BLaER1 (cell line): ENCODE results near the gene ZFP3.
"Not testable (repeated sequence)": the region's sequence is repeated elsewhere in the genome, so short reads cannot be mapped to it uniquely, and the experiment has no call there.

ENCODE experiments used
- H3K27ac ChIP-seq: shearing (Covaris generic); formaldehyde crosslinking; 2 replicates; pipeline ENCODE4 v1.8.1; 2022
- H3K27me3 ChIP-seq: shearing (Covaris generic); formaldehyde crosslinking; 2 replicates; pipeline ENCODE4 v1.8.1; 2022
- H3K36me3 ChIP-seq: shearing (Covaris generic); formaldehyde crosslinking; 2 replicates; pipeline ENCODE4 v1.8.1; 2022
- H3K4me1 ChIP-seq: shearing (Covaris generic); formaldehyde crosslinking; 2 replicates; pipeline ENCODE4 v1.8.1; 2022
- H3K4me2 ChIP-seq: shearing (Covaris generic); formaldehyde crosslinking; 2 replicates; pipeline ENCODE4 v1.8.1; 2022
- H3K4me3 ChIP-seq: shearing (Covaris generic); formaldehyde crosslinking; 2 replicates; pipeline ENCODE4 v1.8.1; 2022
- H3K9ac ChIP-seq: shearing (Covaris generic); formaldehyde crosslinking; 2 replicates; pipeline ENCODE4 v1.8.1; 2022
- H3K9me3 ChIP-seq: shearing (Covaris generic); formaldehyde crosslinking; 2 replicates; pipeline ENCODE4 v1.8.1; 2022
- H4K20me1 ChIP-seq: shearing (Covaris generic); formaldehyde crosslinking; 2 replicates; pipeline ENCODE4 v1.8.1; 2022
- Cebpa-rat ChIP-seq: shearing (Covaris generic); IDR thresholded peaks from 2 replicates; pipeline ENCODE4 v1.8.1; 2022

The ZFP3 gene

GRCh38 chr17:5043524-5043923, 34.7 kb upstream of the ZFP3 start:
- no peak for TF ChIP-seq Cebpa-rat
- no peaks in the 10 kb centered on the region for H4K20me1 ChIP-seq
- H3K9ac ChIP-seq: no peak overlapping the region
- no peaks in the 10 kb centered on the region for H3K36me3 ChIP-seq
- no peak overlapping the region for H3K4me2 ChIP-seq
- H3K4me3 ChIP-seq: no peak overlapping the region
- peaks cover 16% of the 10 kb centered on the region; the same call in 1 of the 2 replicates for H3K4me1 ChIP-seq
- no peak overlapping the region for H3K27ac ChIP-seq
- peaks cover 22% of the 10 kb centered on the region for H3K9me3 ChIP-seq
- no peaks in the 10 kb centered on the region for H3K27me3 ChIP-seq

GRCh38 chr17:5044630-5045029, 33.6 kb upstream of the ZFP3 start:
- peaks cover 22% of the 10 kb centered on the region for H3K9me3 ChIP-seq
- no peak overlapping the region for H3K4me2 ChIP-seq
- H3K9ac ChIP-seq: no peak overlapping the region
- H4K20me1 ChIP-seq: no peaks in the 10 kb centered on the region
- H3K27ac ChIP-seq: no peak overlapping the region
- no peaks in the 10 kb centered on the region for H3K27me3 ChIP-seq
- no peak for TF ChIP-seq Cebpa-rat
- H3K4me3 ChIP-seq: no peak overlapping the region
- peaks cover 27% of the 10 kb centered on the region for H3K4me1 ChIP-seq
- H3K36me3 ChIP-seq: no peaks in the 10 kb centered on the region

- H3K4me3 ChIP-seq: no peak overlapping the region
- no peak overlapping the region for H3K9ac ChIP-seq
- no peaks in the 10 kb centered on the region for H3K27me3 ChIP-seq
- H3K4me1 ChIP-seq: peaks cover 33% of the 10 kb centered on the region
- H4K20me1 ChIP-seq: no peaks in the 10 kb centered on the region
- H3K4me2 ChIP-seq: no peak overlapping the region
- H3K27ac ChIP-seq: no peak overlapping the region
- no peak for TF ChIP-seq Cebpa-rat
- no peaks in the 10 kb centered on the region for H3K36me3 ChIP-seq
- H3K9me3 ChIP-seq: peaks cover 15% of the 10 kb centered on the region
These were observed 32.8 kb upstream of the ZFP3 start for GRCh38 chr17:5045496-5045895.

- H3K4me1 ChIP-seq: peaks cover 26% of the 10 kb centered on the region
- no peaks in the 10 kb centered on the region for H3K9me3 ChIP-seq
- H4K20me1 ChIP-seq: no peaks in the 10 kb centered on the region
- H3K4me3 ChIP-seq: no peak overlapping the region
- no peak overlapping the region; the same call in 1 of the 2 replicates for H3K4me2 ChIP-seq
- H3K9ac ChIP-seq: no peak overlapping the region
- H3K27me3 ChIP-seq: no peaks in the 10 kb centered on the region
- TF ChIP-seq Cebpa-rat: no peak
- no peak overlapping the region for H3K27ac ChIP-seq
- no peaks in the 10 kb centered on the region for H3K36me3 ChIP-seq
These were observed 30.8 kb upstream of the ZFP3 start for GRCh38 chr17:5047446-5047845.

GRCh38 chr17:5049314-5049841, 28.9 kb upstream of the ZFP3 start:
- Histone ChIP-seq H3K27ac (peak overlapping the region; percentile 43; the same call in 1 of the 2 replicates), H3K4me1 (peaks cover 26% of the 10 kb centered on the region), H3K9me3 (no peaks in the 10 kb centered on the region), H3K4me2 (peak overlapping the region; percentile 39), H4K20me1 (no peaks in the 10 kb centered on the region), H3K27me3 (no peaks in the 10 kb centered on the region), H3K4me3 (no peak overlapping the region), H3K9ac (no peak overlapping the region; the same call in 1 of the 2 replicates), H3K36me3 (no peaks in the 10 kb centered on the region)
- TF ChIP-seq Cebpa-rat: no peak

GRCh38 chr17:5050278-5050677, 28.0 kb upstream of the ZFP3 start:
- Histone ChIP-seq H3K4me3 (no peak overlapping the region), H4K20me1 (no peaks in the 10 kb centered on the region), H3K27ac (no peak overlapping the region), H3K36me3 (no peaks in the 10 kb centered on the region), H3K9me3 (no peaks in the 10 kb centered on the region), H3K4me1 (peaks cover 26% of the 10 kb centered on the region), H3K27me3 (no peaks in the 10 kb centered on the region), H3K4me2 (no peak overlapping the region), H3K9ac (no peak overlapping the region)
- no peak for TF ChIP-seq Cebpa-rat

GRCh38 chr17:5055543-5055942, 22.7 kb upstream of the ZFP3 start:
- H3K4me2 ChIP-seq: no peak overlapping the region
- no peaks in the 10 kb centered on the region for H3K36me3 ChIP-seq
- H3K9me3 ChIP-seq: peaks cover 6% of the 10 kb centered on the region; the same call in 1 of the 2 replicates
- H4K20me1 ChIP-seq: no peaks in the 10 kb centered on the region
- no peak overlapping the region for H3K27ac ChIP-seq
- no peak for TF ChIP-seq Cebpa-rat
- H3K27me3 ChIP-seq: no peaks in the 10 kb centered on the region
- no peaks in the 10 kb centered on the region for H3K4me1 ChIP-seq
- H3K9ac ChIP-seq: no peak overlapping the region
- no peak overlapping the region for H3K4me3 ChIP-seq

GRCh38 chr17:5065227-5065744, 13.0 kb upstream of the ZFP3 start:
- no peaks in the 10 kb centered on the region for H3K27me3 ChIP-seq
- no peaks in the 10 kb centered on the region for H3K36me3 ChIP-seq
- H3K9me3 ChIP-seq: no peaks in the 10 kb centered on the region
- H3K4me3 ChIP-seq: no peak overlapping the region
- no peak overlapping the region for H3K4me2 ChIP-seq
- no peaks in the 10 kb centered on the region for H3K4me1 ChIP-seq
- no peak overlapping the region for H3K9ac ChIP-seq
- H3K27ac ChIP-seq: no peak overlapping the region
- H4K20me1 ChIP-seq: no peaks in the 10 kb centered on the region
- TF ChIP-seq Cebpa-rat: no peak

- no peaks in the 10 kb centered on the region for H4K20me1 ChIP-seq
- no peak overlapping the region for H3K4me3 ChIP-seq
- H3K9me3 ChIP-seq: no peaks in the 10 kb centered on the region
- H3K27ac ChIP-seq: no peak overlapping the region
- no peak overlapping the region for H3K4me2 ChIP-seq
- H3K36me3 ChIP-seq: no peaks in the 10 kb centered on the region
- H3K4me1 ChIP-seq: no peaks in the 10 kb centered on the region
- H3K9ac ChIP-seq: no peak overlapping the region
- TF ChIP-seq Cebpa-rat: no peak
- no peaks in the 10 kb centered on the region for H3K27me3 ChIP-seq
These were observed 10.0 kb upstream of the ZFP3 start for GRCh38 chr17:5068236-5068635.

- no peak overlapping the region for H3K9ac ChIP-seq
- H3K27ac ChIP-seq: no peak overlapping the region
- H4K20me1 ChIP-seq: no peaks in the 10 kb centered on the region
- H3K9me3 ChIP-seq: no peaks in the 10 kb centered on the region
- no peak for TF ChIP-seq Cebpa-rat
- no peaks in the 10 kb centered on the region for H3K4me1 ChIP-seq
- no peak overlapping the region for H3K4me2 ChIP-seq
- no peaks in the 10 kb centered on the region for H3K27me3 ChIP-seq
- no peaks in the 10 kb centered on the region for H3K36me3 ChIP-seq
- H3K4me3 ChIP-seq: no peak overlapping the region
These were observed 8.5 kb upstream of the ZFP3 start for GRCh38 chr17:5069724-5070123.

GRCh38 chr17:5075472-5075871, 2.8 kb upstream of the ZFP3 start:
- not testable (repeated sequence) for H3K27ac ChIP-seq, H4K20me1 ChIP-seq, H3K4me2 ChIP-seq, H3K27me3 ChIP-seq, H3K9me3 ChIP-seq, H3K36me3 ChIP-seq, H3K4me3 ChIP-seq, H3K9ac ChIP-seq
- H3K4me1 ChIP-seq: peaks cover 24% of the 10 kb centered on the region

- H3K27me3 ChIP-seq, H4K20me1 ChIP-seq, H3K27ac ChIP-seq, H3K9ac ChIP-seq, H3K36me3 ChIP-seq: not testable (repeated sequence)
- Histone ChIP-seq H3K4me2 (peak overlapping the region; percentile 92), H3K9me3 (peaks cover 16% of the 10 kb centered on the region), H3K4me1 (peaks cover 24% of the 10 kb centered on the region), H3K4me3 (peak overlapping the region; percentile 73; the same call in 1 of the 2 replicates)
These were observed 992 bp upstream of the ZFP3 start for GRCh38 chr17:5077275-5077674.
